ENCODE measurements around the gene PRMT1.

DNA sequence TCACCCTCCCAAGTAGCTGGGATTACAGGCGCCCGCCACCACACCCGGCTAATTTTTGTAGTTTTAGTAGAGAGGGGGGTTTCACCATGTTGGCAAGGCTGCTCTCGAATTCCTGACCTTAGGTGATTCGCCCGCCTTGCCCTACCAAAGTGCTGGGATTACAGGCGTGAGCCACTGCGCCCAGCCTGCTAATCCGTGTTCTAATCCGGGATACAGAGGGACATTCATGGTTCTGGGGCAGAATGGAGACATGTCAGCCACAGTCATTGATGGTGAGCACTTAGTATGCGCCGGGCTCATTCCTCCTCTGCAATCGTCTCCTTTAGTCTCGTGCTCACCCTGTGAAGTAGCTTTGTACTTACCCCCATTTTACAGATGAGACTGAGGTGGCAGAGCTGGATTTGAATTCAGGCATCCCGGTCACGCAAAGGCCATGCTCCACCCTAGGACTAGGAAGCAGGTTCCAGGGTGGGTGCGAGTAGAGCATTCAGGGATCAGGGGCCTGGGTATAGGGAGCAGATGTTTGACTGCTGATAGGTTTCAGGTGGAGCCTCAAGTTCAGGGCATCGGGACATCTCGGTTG, 45.4 kb upstream of the PRMT1 start:
- TF ChIP-seq MYBL2 (CRISPR knock-in tag; IDR thresholded peaks at IDR 0.05) (no peak), CTCF (IDR thresholded peaks at IDR 0.05) (no peak), ZNF138 (CRISPR knock-in tag; conservative IDR thresholded peaks at IDR 0.05) (no peak), PRRX2 (CRISPR knock-in tag; IDR thresholded peaks at IDR 0.05) (no peak), FOXP1 (CRISPR knock-in tag; IDR thresholded peaks at IDR 0.05; ENCODE audit: borderline replicate concordance) (no peak), ZSCAN18 (CRISPR knock-in tag; IDR thresholded peaks at IDR 0.05) (no peak), ZBTB21 (CRISPR knock-in tag; IDR thresholded peaks at IDR 0.05; ENCODE audit: borderline replicate concordance) (no peak), EMX1 (CRISPR knock-in tag; IDR thresholded peaks at IDR 0.05) (no peak), MLX (CRISPR knock-in tag; IDR thresholded peaks at IDR 0.05) (no peak)
- TF ChIP-seq, protein P1, sequence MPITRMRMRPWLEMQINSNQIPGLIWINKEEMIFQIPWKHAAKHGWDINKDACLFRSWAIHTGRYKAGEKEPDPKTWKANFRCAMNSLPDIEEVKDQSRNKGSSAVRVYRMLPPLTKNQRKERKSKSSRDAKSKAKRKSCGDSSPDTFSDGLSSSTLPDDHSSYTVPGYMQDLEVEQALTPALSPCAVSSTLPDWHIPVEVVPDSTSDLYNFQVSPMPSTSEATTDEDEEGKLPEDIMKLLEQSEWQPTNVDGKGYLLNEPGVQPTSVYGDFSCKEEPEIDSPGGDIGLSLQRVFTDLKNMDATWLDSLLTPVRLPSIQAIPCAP (CRISPR knock-in tag; IDR thresholded peaks at IDR 0.05), result no peak
- TF ChIP-seq, protein P2, sequence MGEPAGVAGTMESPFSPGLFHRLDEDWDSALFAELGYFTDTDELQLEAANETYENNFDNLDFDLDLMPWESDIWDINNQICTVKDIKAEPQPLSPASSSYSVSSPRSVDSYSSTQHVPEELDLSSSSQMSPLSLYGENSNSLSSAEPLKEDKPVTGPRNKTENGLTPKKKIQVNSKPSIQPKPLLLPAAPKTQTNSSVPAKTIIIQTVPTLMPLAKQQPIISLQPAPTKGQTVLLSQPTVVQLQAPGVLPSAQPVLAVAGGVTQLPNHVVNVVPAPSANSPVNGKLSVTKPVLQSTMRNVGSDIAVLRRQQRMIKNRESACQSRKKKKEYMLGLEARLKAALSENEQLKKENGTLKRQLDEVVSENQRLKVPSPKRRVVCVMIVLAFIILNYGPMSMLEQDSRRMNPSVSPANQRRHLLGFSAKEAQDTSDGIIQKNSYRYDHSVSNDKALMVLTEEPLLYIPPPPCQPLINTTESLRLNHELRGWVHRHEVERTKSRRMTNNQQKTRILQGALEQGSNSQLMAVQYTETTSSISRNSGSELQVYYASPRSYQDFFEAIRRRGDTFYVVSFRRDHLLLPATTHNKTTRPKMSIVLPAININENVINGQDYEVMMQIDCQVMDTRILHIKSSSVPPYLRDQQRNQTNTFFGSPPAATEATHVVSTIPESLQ (CRISPR knock-in tag; IDR thresholded peaks at IDR 0.05), result no peak
- TF ChIP-seq, protein P3, sequence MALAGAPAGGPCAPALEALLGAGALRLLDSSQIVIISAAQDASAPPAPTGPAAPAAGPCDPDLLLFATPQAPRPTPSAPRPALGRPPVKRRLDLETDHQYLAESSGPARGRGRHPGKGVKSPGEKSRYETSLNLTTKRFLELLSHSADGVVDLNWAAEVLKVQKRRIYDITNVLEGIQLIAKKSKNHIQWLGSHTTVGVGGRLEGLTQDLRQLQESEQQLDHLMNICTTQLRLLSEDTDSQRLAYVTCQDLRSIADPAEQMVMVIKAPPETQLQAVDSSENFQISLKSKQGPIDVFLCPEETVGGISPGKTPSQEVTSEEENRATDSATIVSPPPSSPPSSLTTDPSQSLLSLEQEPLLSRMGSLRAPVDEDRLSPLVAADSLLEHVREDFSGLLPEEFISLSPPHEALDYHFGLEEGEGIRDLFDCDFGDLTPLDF (CRISPR knock-in tag; IDR thresholded peaks at IDR 0.05), result no peak

Data from WTC11 (cell line).